Parathyroid adenoma (tissue), 2 donors: Measurements from ENCODE around the gene MZF1.

Experiments used
- H2AFZ ChIP-seq: fragments of 300-600 bp; sonication (generic); one replicate; pipeline ENCODE4 v1.7.0; 2017; ENCODE audit warnings: antibody characterized with exemption, mild to moderate bottlenecking
- H3K27ac ChIP-seq: fragments of 300-600 bp; sonication (generic); one replicate; pipeline ENCODE4 v1.7.0; 2017
- H3K27me3 ChIP-seq: fragments of 300-600 bp; sonication (generic); one replicate; pipeline ENCODE4 v1.7.0; 2017; ENCODE audit warnings: low read length; ENCODE audit not compliant: control insufficient read depth, insufficient read depth
- H3K36me3 ChIP-seq: fragments of 300-600 bp; sonication (generic); one replicate; pipeline ENCODE4 v1.7.0; 2017; ENCODE audit warnings: low read length; ENCODE audit not compliant: control insufficient read depth, insufficient read depth
- H3K4me1 ChIP-seq: fragments of 300-600 bp; sonication (generic); one replicate; pipeline ENCODE4 v1.7.0; 2017; ENCODE audit warnings: control low read depth
- H3K4me2 ChIP-seq: fragments of 300-600 bp; sonication (generic); one replicate; pipeline ENCODE4 v1.7.0; 2017; ENCODE audit warnings: low read length
- H3K4me3 ChIP-seq: fragments of 300-600 bp; sonication (generic); one replicate; pipeline ENCODE4 v1.7.0; 2017; ENCODE audit warnings: low read depth, low read length
- H3K79me2 ChIP-seq: fragments of 300-600 bp; sonication (generic); one replicate; pipeline ENCODE4 v1.7.0; 2017; ENCODE audit warnings: control low read depth
- H3K9ac ChIP-seq: fragments of 300-600 bp; sonication (generic); one replicate; pipeline ENCODE4 v1.7.0; 2017; ENCODE audit warnings: mild to moderate bottlenecking
- H3K9me3 ChIP-seq: fragments of 300-600 bp; sonication (generic); one replicate; pipeline ENCODE4 v1.7.0; 2017; ENCODE audit warnings: low read length; ENCODE audit not compliant: control insufficient read depth
- TF ChIP-seq, protein P1 (sequence below): fragments of 300-600 bp; sonication (generic); IDR thresholded peaks from one replicate; pipeline ENCODE4 v1.7.0; 2017; ENCODE audit warnings: antibody characterized with exemption, mild to moderate bottlenecking
- donor health status: primary hyperparathyroidism.

Gene MZF1

DNA sequence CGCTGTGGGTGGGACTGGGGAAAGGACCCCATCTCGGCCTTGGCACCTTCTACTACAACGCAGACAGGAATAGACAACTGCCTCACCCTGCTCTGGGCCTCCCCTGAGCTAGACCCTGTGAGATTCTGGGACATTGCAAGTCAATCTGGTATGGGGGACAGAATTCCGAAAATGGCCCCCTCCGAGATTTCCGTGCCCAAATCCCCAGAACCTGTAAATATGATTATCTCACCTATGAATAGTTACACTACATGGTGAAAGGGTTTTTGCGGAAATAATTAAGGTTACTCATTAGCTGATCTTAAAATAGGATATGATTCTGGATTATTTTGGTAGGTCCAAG lies 52.9 kb downstream of the MZF1 start:
- peak overlapping the region; percentile 83 for H2AFZ ChIP-seq
- H3K4me1 ChIP-seq, result peaks cover 8% of the 10 kb centered on the region
- no peaks in the 10 kb centered on the region for H3K36me3 ChIP-seq
- peaks cover 28% of the 10 kb centered on the region for H3K79me2 ChIP-seq
- peak overlapping the region; percentile 91 for H3K4me3 ChIP-seq
- peak overlapping the region; percentile 75 for H3K4me2 ChIP-seq
- no peak overlapping the region for H3K9ac ChIP-seq
- H3K27ac ChIP-seq, result peak overlapping the region; percentile 92
- TF ChIP-seq, protein P1, sequence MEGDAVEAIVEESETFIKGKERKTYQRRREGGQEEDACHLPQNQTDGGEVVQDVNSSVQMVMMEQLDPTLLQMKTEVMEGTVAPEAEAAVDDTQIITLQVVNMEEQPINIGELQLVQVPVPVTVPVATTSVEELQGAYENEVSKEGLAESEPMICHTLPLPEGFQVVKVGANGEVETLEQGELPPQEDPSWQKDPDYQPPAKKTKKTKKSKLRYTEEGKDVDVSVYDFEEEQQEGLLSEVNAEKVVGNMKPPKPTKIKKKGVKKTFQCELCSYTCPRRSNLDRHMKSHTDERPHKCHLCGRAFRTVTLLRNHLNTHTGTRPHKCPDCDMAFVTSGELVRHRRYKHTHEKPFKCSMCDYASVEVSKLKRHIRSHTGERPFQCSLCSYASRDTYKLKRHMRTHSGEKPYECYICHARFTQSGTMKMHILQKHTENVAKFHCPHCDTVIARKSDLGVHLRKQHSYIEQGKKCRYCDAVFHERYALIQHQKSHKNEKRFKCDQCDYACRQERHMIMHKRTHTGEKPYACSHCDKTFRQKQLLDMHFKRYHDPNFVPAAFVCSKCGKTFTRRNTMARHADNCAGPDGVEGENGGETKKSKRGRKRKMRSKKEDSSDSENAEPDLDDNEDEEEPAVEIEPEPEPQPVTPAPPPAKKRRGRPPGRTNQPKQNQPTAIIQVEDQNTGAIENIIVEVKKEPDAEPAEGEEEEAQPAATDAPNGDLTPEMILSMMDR, result no peak
- H3K27me3 ChIP-seq, result no peaks in the 10 kb centered on the region
- no peaks in the 10 kb centered on the region for H3K9me3 ChIP-seq

DNA sequence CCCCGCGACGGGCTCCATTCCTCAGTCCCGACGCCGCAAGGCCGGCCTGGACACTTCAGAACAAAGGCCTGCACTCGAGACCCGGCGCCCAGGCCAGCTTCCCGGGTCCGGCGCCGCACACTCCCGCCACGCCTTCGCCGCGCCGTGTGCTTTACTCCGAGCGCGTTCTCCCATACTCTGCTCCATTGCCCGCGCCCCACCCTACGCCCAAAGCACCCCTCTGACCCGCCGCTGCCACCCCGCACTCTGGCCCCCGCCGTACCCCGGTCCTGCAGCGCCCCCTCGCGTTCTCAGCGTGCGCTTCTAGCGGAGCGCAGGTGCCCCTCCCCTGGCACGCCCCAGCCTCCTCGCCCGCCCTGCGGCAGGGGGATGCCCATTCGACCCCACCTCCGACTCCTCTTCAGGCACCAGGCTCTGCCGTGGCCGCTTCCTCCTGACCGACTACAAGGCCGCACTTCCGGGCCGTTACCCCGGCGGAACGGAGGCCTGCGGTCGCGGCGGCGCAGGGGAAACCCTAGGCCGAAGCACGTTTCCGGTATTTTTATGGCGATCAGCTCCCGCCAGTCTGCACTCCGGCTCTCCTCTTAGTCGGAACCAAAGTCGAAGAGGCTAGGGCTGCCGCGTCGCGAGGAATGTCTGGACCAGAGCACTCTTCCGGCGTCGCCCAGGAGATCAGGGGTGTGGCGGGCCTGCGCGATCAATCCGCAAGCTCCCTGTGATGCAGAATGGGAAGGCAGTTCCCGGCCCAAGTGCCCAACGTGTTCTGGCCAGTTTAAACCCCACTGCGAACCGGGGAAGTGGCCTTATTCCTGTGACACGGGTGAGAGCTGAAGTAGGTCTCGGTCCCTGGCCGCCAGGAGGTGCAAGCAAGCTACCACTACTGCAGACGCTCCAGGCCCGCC lies 53.5 kb downstream of the MZF1 start, which contains the start of gene ZBTB45:
Gene ZBTB45, minus strand, starts transcription at position 456 of the 902 bp plus-strand sequence. CDS start 2,137 bp downstream, outside the sequence.
- no peaks in the 10 kb centered on the region for H3K36me3 ChIP-seq
- peak within 1 kb of the TSS; percentile 83 for H2AFZ ChIP-seq
- H3K9me3 ChIP-seq, result no peaks in the 10 kb centered on the region

DNA sequence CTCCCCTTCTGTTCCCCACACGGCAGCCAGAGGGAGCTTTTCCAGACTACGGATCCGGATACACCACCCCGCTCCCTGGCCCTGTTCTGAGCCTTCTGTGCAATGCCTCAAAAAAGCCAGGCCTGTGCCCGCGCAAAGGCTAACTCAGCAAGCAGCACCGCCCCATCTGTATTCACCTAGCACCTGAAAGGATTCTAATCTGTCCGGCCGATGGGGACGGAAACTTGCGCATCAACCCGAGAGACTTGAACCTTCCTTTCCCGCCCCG lies 54.1 kb downstream of the MZF1 start:
- Histone ChIP-seq H3K27ac (peak overlapping the region; percentile 92), H3K27me3 (no peaks in the 10 kb centered on the region), H3K4me1 (peaks cover 13% of the 10 kb centered on the region), H3K9me3 (no peaks in the 10 kb centered on the region), H3K4me2 (peak overlapping the region; percentile 75), H3K4me3 (peak overlapping the region; percentile 91), H2AFZ (peak overlapping the region; percentile 83), H3K36me3 (no peaks in the 10 kb centered on the region), H3K79me2 (peaks cover 36% of the 10 kb centered on the region), H3K9ac (peak overlapping the region; percentile 95)
- TF ChIP-seq, protein P1, result no peak

More for the DNA sequence above, 53.5 kb downstream of the MZF1 start, which contains the start of gene ZBTB45:
- peak within 1 kb of the TSS; percentile 91 for H3K4me3 ChIP-seq
- H3K4me2 ChIP-seq, result peak within 1 kb of the TSS; percentile 75
- H3K27me3 ChIP-seq, result no peaks in the 10 kb centered on the region
- TF ChIP-seq, protein P1, result peak; percentile 78
- peaks cover 9% of the 10 kb centered on the region for H3K4me1 ChIP-seq
- peak within 1 kb of the TSS; percentile 92 for H3K27ac ChIP-seq
- peak within 1 kb of the TSS; percentile 95 for H3K9ac ChIP-seq
- peaks cover 32% of the 10 kb centered on the region for H3K79me2 ChIP-seq

DNA sequence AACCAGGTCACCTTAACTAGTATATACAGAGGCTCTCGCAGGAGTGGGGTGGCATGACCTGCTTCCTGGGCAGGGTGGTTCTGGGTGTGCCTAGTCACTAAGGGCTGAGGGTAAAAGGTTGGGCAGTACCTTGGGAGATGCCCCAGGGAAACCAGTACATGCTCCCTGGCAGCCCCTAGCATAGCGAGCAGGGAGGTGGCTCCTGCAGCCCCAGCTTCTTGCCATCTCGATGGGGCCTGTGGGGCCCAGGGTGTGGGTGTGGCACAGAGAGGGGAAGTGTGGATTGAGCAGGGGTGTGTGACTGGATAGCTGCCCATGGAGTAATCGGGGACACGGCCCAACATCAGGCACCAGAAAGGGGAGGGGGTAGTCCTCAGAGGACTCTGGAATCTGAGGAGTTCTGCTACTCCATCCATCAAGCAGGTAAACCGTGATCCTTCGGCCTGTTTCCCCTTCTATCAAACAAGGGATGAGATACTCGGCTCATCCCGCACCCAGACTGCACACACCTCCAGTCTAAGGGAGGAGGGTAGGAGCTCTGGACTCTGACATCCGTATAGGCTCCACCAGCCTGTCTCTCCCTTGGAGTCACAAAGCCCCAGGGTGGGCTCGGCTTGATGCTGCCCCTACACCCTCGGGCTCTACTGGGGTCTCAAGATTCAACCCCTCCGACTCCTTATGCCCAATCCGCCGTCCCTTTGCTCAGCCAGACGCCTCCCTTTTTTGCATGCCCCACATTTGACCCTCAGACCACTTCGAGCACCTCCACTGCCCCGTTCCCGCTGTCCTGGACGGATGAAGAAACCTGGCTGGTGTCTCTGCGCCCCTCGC lies 54.7 kb downstream of the MZF1 start:
- H3K27ac ChIP-seq, result peak overlapping the region; percentile 92
- H3K4me3 ChIP-seq, result peak overlapping the region; percentile 91
- no peaks in the 10 kb centered on the region for H3K27me3 ChIP-seq
- peaks cover 13% of the 10 kb centered on the region for H3K4me1 ChIP-seq
- TF ChIP-seq, protein P1, result peak; percentile 59
- H3K79me2 ChIP-seq, result peaks cover 36% of the 10 kb centered on the region
- H3K36me3 ChIP-seq, result no peaks in the 10 kb centered on the region
- H2AFZ ChIP-seq, result peak overlapping the region; percentile 83
- peak overlapping the region; percentile 75 for H3K4me2 ChIP-seq
- no peaks in the 10 kb centered on the region for H3K9me3 ChIP-seq
- peak overlapping the region; percentile 3 for H3K9ac ChIP-seq
